NCI-H2029 treated with DMSO at 0.1 percent for 48 hours (cell line): Measurements from ENCODE around the gene PSAP.

Experiments used
- DNase-seq: peaks from one replicate; lab custom pipeline; 2025; lab: John Stamatoyannopoulos, UW

Gene PSAP

GRCh38 chr10:71827852-71828251 lies 23.2 kb downstream of the PSAP start:
- DNase-seq, result no peak

DNA sequence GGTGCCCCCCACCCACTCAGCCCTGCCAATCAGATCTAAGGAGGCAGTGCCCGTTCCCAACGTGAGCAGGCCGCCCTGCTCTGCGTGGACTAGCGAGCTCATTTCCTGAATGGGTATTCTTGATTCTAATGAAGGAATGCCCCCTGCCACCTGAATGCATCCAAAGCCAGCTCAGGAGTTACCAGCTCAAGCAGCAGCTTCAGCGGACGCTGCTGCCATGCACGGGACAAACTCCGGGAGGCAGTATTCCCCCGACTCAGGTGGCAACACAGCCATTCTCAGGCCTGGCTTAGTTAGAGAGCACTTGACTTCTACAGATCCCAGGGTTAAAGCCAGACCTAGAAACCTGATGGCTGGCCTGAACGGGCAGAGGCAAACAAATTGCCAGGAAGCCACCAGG lies 25.8 kb downstream of the PSAP start:
- DNase-seq, result no peak

- DNase-seq, result no peak
Measured at GRCh38 chr10:71824333-71824732, 26.7 kb downstream of the PSAP start.

GRCh38 chr10:71823356-71823755 lies 27.7 kb downstream of the PSAP start:
- DNase-seq, result no peak

DNA sequence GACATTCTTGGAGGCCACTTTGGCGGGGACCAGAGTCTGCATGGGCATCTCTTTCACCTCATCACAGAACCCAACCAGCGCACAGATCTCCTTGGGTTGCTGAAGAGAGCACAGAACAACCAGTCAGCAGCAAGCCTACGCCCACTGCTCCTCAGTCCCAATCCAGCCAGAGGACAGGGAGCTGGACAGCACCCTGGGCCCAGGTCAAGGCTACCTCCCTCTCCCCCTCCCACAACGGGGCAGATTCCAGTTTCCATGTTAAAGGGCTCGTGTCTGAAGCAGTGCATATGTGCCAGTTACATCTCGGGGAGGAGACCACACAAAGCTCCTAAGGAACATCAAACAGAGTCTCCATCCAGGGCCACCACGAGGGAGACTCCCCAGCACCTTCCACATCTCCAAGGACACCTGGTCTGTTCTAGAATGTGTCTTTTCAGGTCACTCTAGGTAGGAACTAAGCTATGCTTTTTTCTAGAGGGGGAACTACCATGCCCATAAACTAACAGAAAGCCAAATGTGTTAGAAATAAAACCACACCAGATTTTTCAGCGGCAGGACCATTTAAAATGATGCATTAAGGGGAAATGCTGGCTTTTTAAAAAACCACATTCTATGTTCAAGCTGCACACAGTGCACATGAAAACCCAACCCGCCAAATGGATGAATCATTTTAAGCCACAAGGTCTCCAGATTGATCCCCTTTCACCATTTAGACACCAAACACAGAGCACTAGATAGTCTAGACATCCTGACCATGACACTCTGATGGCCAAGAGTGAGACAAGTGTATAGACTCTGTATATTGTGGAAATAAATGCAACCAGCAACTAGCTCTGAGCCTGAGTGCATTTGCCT lies 28.9 kb downstream of the PSAP start:
- no peak for DNase-seq

GRCh38 chr10:71820966-71821365 lies 30.1 kb downstream of the PSAP start:
- DNase-seq, result no peak

DNA sequence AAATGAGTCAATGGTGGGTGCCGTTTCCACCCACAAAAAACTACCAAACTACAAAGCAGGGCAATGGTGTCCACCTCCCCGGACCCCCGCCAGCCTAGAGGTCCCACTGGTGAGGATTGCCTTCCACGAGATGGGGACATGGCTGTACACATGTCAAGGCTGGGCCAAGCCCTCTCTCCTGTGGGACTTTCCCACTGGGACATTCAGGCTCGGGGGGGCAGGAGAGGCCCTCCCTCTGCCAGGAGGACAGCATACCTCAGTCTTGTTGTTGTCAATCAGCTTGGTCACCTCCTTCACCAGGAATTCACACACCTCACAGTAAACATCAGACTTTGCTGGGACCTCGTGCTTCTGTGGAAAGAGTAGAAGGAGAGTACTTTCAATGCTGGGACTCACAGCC lies 31.1 kb downstream of the PSAP start:
- no peak for DNase-seq

- no peak for DNase-seq
Measured at GRCh38 chr10:71819441-71819861, 31.6 kb downstream of the PSAP start.

DNA sequence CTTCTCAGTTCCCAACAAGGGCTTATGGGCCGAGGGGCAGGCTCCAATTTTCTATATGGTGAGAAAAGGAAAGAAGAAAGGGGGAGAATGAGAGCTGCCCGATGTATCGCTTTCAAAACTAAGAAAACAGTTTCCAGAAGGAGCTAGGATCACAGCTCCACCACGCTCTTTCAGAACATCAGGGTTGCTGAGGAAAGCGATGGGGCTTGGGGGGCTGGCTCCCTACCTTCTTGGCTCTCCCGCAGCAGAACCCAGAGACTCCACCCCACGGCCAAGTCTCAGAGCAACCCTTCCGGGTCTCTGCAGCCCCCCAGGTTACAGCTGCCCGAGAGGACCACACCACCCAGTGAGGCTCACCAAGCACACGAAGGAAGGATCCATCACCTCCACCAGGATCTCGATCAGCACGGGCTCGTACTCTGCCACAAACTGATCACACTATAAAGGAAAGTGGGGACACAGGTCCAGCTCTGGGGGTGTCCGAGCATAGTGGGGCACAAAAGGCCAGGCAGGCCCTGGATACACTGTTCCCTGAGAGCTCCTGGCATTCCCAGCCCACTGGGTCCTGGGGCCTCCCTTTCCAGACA lies 32.3 kb downstream of the PSAP start:
- no peak for DNase-seq

GRCh38 chr10:71817831-71818655 lies 33.0 kb downstream of the PSAP start:
- no peak for DNase-seq

GRCh38 chr10:71816936-71817618 lies 34.0 kb downstream of the PSAP start:
- no peak for DNase-seq

- no peak for DNase-seq
Measured at GRCh38 chr10:71816421-71816851, 34.6 kb downstream of the PSAP start.

- DNase-seq, result no peak
Measured at GRCh38 chr10:71815515-71816130, 35.4 kb downstream of the PSAP start.

DNA sequence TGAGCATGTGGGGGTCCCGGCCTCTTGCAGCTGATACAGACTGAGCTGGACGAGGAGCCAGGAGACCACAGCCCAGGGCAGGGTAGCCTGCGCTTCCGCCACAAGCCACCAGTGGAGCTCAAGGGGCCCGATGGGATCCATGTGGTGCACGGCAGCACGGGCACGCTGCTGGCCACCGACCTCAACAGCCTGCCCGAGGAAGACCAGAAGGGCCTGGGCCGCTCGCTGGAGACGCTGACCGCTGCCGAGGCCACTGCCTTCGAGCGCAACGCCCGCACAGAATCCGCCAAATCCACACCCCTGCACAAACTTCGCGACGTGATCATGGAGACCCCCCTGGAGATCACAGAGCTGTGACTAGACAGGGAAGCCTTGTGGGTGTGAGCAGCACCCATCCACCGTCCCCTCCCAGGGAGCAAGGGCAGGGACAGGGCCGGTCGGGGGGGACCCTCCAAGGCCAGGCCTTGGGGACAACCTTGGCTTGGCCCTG lies 36.1 kb downstream of the PSAP start:
- DNase-seq, result no peak

DNA sequence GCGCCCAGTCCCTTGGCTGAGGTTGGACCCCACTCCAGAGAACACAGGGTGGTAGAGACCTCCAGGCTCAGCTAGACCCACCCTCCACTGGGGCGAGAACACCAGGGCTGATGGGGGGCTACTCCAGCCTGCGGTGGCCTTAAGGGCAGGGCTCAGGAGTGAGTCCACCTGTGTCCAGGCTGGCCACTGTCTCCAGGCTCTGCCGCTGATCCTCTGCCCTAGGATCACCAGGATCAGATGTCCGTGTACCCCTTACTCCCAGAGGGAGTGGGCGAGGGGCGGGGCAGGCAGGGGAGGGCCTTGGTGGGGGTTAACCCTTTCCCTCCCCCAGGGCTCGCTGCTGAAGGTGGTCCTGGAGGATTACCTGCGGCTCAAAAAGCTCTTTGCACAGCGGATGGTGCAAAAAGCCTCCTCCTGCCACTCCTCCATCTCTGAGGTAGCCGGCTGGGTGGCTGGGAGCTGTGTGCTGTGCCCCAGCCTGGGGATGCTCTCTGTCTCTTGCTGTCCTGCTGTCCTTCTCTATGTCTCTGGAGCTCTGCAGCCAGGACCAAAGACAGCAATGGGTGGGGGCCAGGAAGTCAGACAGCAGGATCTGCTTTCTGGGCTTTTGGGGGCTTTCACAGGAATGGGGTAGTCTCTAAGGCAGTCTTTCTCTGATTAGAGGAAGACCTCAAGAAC lies 38.0 kb downstream of the PSAP start:
- no peak for DNase-seq

- peak; percentile 21 for DNase-seq
Measured at GRCh38 chr10:71812016-71812912, 38.8 kb downstream of the PSAP start.

- DNase-seq, result no peak
Measured at GRCh38 chr10:71811351-71811750, 39.7 kb downstream of the PSAP start.

DNA sequence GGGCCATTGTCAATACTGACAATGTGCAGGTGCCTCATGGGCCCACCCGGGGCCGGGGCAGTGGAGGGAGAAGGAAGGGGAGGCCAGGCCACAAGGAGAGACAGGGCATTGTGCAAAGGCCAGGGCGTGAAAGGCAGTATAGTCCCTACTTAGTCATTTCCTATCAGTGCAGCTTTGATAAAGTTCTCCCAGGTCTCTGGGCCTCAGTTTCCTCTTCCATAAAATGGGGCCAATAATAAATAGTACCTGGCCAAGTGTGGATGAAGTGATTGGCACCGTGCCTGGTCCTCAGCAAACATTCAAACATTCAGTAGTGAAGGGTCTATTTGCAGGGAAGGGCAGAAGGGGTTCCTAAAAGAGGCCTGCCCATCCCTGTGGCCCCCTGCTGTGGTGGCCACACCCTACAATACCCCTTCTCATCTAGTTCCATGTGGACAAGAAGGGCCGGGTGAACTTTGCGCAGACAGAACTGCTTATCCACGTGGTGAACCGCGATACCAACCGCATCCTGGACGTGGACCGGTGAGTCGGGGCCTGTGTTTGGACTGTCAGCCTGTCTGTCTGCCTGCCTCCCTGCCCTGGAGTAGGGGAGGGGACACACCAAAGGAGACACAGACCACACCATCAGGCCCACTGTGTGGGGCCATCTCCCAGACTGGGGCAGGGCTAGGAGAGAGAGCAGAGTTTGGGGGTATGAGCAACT lies 40.9 kb downstream of the PSAP start:
- no peak for DNase-seq

DNA sequence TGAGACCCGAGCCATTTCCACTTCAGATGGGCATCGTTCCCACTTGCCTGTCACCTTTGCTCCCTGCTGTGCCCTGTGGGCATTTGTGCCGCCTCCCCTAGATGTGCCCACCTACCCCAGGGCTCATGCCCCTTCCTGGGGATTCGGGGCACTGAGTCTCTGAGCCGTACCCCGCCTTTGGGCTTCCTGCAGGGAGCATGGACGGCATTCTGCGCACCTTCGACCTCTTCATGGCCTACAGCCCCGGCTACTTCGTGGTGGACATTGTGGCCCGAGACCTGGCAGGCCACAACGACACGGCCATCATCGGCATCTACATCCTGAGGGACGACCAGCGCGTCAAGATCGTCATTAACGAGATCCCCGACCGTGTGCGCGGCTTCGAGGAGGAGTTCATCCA lies 41.4 kb downstream of the PSAP start:
- DNase-seq, result no peak
